GM23338 (cell line): ENCODE data around the gene TANGO2. TPM values are rescaled to one million over a fixed set of nuclear protein-coding genes. Genes with fewer than 3 reads are reported as not detected.

Experiments used
- ATAC-seq: fragments of 200-7000 bp; cut with Tn5 transposase; 3 replicates; pipeline ENCODE4 v1.9.1; 2020
- DNase-seq: peaks from one replicate; pipeline ENCODE4 v3.0.0-alpha.2; 2015; ENCODE audit warnings: low spot score
- H2AFZ ChIP-seq: fragments of 200-600 bp; sonication (generic); 2 replicates; pipeline ENCODE4 v1.8.0; 2016; ENCODE audit warnings: antibody characterized with exemption, mild to moderate bottlenecking, moderate library complexity
- H3F3A ChIP-seq: fragments of 200-600 bp; sonication (generic); replicated peaks from 2 replicates; pipeline ENCODE4 v1.8.0; 2017; ENCODE audit warnings: antibody characterized with exemption, mixed run types, low read depth
- H3K27ac ChIP-seq: fragments of 200-600 bp; sonication (generic); 2 replicates; pipeline ENCODE4 v1.6.1; 2016; ENCODE audit warnings: low read depth
- H3K27me3 ChIP-seq: fragments of 200-600 bp; sonication (generic); 2 replicates; pipeline ENCODE4 v1.8.0; 2016; ENCODE audit warnings: mild to moderate bottlenecking, mixed run types, moderate library complexity; ENCODE audit not compliant: insufficient read depth
- H3K36me3 ChIP-seq: fragments of 200-600 bp; sonication (generic); 2 replicates; pipeline ENCODE4 v1.8.0; 2016; ENCODE audit warnings: mild to moderate bottlenecking; ENCODE audit not compliant: insufficient read depth
- H3K4me1 ChIP-seq: fragments of 200-600 bp; sonication (generic); 2 replicates; pipeline ENCODE4 v1.8.0; 2016; ENCODE audit warnings: mild to moderate bottlenecking, moderate library complexity; ENCODE audit not compliant: insufficient read depth
- H3K4me2 ChIP-seq: fragments of 200-600 bp; sonication (generic); 2 replicates; pipeline ENCODE4 v1.7.1; 2017; ENCODE audit warnings: mixed run types
- H3K4me3 ChIP-seq: fragments of 200-600 bp; sonication (generic); 2 replicates; pipeline ENCODE4 v1.6.1; 2016; ENCODE audit warnings: mixed run types
- H3K79me2 ChIP-seq: fragments of 200-600 bp; sonication (generic); replicated peaks from 2 replicates; pipeline ENCODE4 v1.8.0; 2017; ENCODE audit warnings: mild to moderate bottlenecking; ENCODE audit not compliant: insufficient read depth
- H3K9me2 ChIP-seq: fragments of 200-600 bp; sonication (generic); 2 replicates; pipeline ENCODE4 v1.8.0; 2017; ENCODE audit not compliant: insufficient read depth
- H4K20me1 ChIP-seq: fragments of 200-600 bp; sonication (generic); replicated peaks from 2 replicates; pipeline ENCODE4 v1.8.0; 2017; ENCODE audit warnings: mild to moderate bottlenecking; ENCODE audit not compliant: insufficient read depth
- H3K27ac Mint-ChIP-seq: 2 replicates; pipeline ENCODE4 v1.8.0; 2020; ENCODE audit warnings: inconsistent platforms, mild to moderate bottlenecking, moderate library complexity, mixed read lengths
- H3K27me3 Mint-ChIP-seq: 3 replicates; pipeline ENCODE4 v1.8.0; 2022; ENCODE audit warnings: low read depth, mild to moderate bottlenecking, moderate library complexity, mixed read lengths, inconsistent platforms; ENCODE audit not compliant: insufficient read depth, poor library complexity
- H3K36me3 Mint-ChIP-seq: 3 replicates; pipeline ENCODE4 v1.8.0; 2021; ENCODE audit warnings: low read depth, mild to moderate bottlenecking, inconsistent platforms, moderate library complexity, mixed read lengths
- H3K4me1 Mint-ChIP-seq: 3 replicates; pipeline ENCODE4 v1.8.0; 2020; ENCODE audit warnings: mild to moderate bottlenecking, inconsistent platforms, mixed read lengths
- H3K4me3 Mint-ChIP-seq: 3 replicates; pipeline ENCODE4 v1.8.0; 2021; ENCODE audit warnings: moderate library complexity, mild to moderate bottlenecking, inconsistent platforms, mixed read lengths
- H3K9me3 Mint-ChIP-seq: 3 replicates; pipeline ENCODE4 v1.8.0; 2020; ENCODE audit warnings: moderate library complexity, mild to moderate bottlenecking, inconsistent platforms, mixed read lengths
- CREB1 ChIP-seq: fragments of 250-450 bp; sonication (Bioruptor Pico); IDR thresholded peaks from 2 replicates; pipeline ENCODE4 v1.5.0; 2020; ENCODE audit warnings: low read depth, mild to moderate bottlenecking, moderate library complexity
- CTCF ChIP-seq, 2 experiments: fragments of 200-600 bp in 1 of 2; sonication (generic) in 1 of 2; conservative IDR thresholded peaks; 2 replicates each; pipeline versions ENCODE4 v1.5.1 to v1.6.1; 2016 to 2017; ENCODE audit warnings: antibody characterized with exemption in 2 of 2, low read depth in 2 of 2, mild to moderate bottlenecking in 2 of 2, moderate library complexity in 1 of 2
- EZH2 ChIP-seq: fragments of 200-600 bp; sonication (generic); IDR thresholded peaks from one replicate; pipeline ENCODE4 v1.8.0; 2017; ENCODE audit warnings: antibody characterized with exemption, mild to moderate bottlenecking, low read depth; ENCODE audit not compliant: unreplicated experiment
- EZH2phosphoT487 ChIP-seq: fragments of 200-600 bp; sonication (generic); IDR thresholded peaks from one replicate; pipeline ENCODE4 v1.8.1; 2018; ENCODE audit warnings: antibody characterized with exemption; ENCODE audit not compliant: unreplicated experiment
- NANOG ChIP-seq: IDR thresholded peaks from 2 replicates; pipeline ENCODE4 v1.6.1; 2016; ENCODE audit warnings: antibody characterized with exemption, borderline replicate concordance
- REST ChIP-seq: IDR thresholded peaks from one replicate; pipeline ENCODE4 v1.6.1; 2018; ENCODE audit warnings: antibody characterized with exemption; ENCODE audit not compliant: unreplicated experiment
- ZNF114 ChIP-seq: fragments of 250-450 bp; sonication (Bioruptor Pico); IDR thresholded peaks from 2 replicates; pipeline ENCODE4 v1.5.0; 2020; ENCODE audit warnings: mild to moderate bottlenecking, moderate library complexity
- ZNF331 ChIP-seq: fragments of 250-450 bp; sonication (Bioruptor Pico); IDR thresholded peaks from 2 replicates; pipeline ENCODE4 v1.5.0; 2020; ENCODE audit warnings: low read depth, mild to moderate bottlenecking, moderate library complexity
- polyA plus RNA-seq: library from polyadenylated mRNA; unstranded; fragments of >200 nt; fragmentation: Nextera tagmentation; extraction: Ambion mirVana; gene quantifications from 2 replicates; pipeline ENCODE4 v1.2.1, GENCODE V29; 2016
- total RNA-seq: library from RNA; depleted of rRNA; stranded (reverse); fragments of >200 nt; shearing (Covaris generic); gene quantifications from 2 replicates; pipeline ENCODE4 v1.2.3, GENCODE V29; 2014
- TF ChIP-seq, protein P1 (sequence below): IDR thresholded peaks from 2 replicates; pipeline ENCODE4 v1.6.1; 2016; ENCODE audit warnings: antibody characterized with exemption

TANGO2 gene
- total and polyA plus RNA-seq, 2 experiments from 2014 or later = 6.9 to 15.0 TPM

- Histone ChIP-seq H3F3A (peaks cover 31% of the 10 kb centered on the region), H3K4me1 (peaks cover 12% of the 10 kb centered on the region; the same call in 1 of the 2 replicates), H3K4me2 (peak overlapping the region; percentile 43; the same call in 1 of the 2 replicates), H2AFZ (no peak overlapping the region), H3K4me3 (no peak overlapping the region), H3K27me3 (no peaks in the 10 kb centered on the region), H3K79me2 (peaks cover 82% of the 10 kb centered on the region), H3K27ac (peak overlapping the region; percentile 79; the same call in 1 of the 2 replicates), H4K20me1 (peaks cover 61% of the 10 kb centered on the region), H3K9me2 (no peaks in the 10 kb centered on the region), H3K36me3 (peaks cover 27% of the 10 kb centered on the region)
- TF ChIP-seq CTCF (conservative IDR thresholded peaks at IDR 0.05; ENCODE audit: low read depth in 2 of 2) (peak; percentile 66 to 75), REST (no peak), CREB1 (CRISPR knock-in tag) (peak; percentile 39; the same call in 1 of the 2 replicates)
- ATAC-seq = peak; percentile 82
- Mint-ChIP-seq H3K4me3 (peak overlapping the region; percentile 26; the same call in 2 of the 3 replicates), H3K27ac (peak overlapping the region; percentile 92), H3K4me1 (peaks cover 36% of the 10 kb centered on the region), H3K27me3 (peaks cover 37% of the 10 kb centered on the region), H3K36me3 (peaks cover 66% of the 10 kb centered on the region), H3K9me3 (no peaks in the 10 kb centered on the region; the same call in 2 of the 3 replicates)
- peak; percentile 89 for DNase-seq
These were observed 63.9 kb downstream of the TANGO2 start for GRCh38 chr22:20084547-20085413.

- Histone ChIP-seq H3K36me3 (peaks cover 36% of the 10 kb centered on the region), H3K79me2 (peaks cover 82% of the 10 kb centered on the region), H3K27me3 (no peaks in the 10 kb centered on the region), H2AFZ (no peak overlapping the region), H4K20me1 (peaks cover 61% of the 10 kb centered on the region), H3K27ac (peak overlapping the region; percentile 69; the same call in 1 of the 2 replicates), H3F3A (peaks cover 34% of the 10 kb centered on the region), H3K4me2 (no peak overlapping the region), H3K4me1 (peaks cover 12% of the 10 kb centered on the region; the same call in 1 of the 2 replicates), H3K9me2 (no peaks in the 10 kb centered on the region), H3K4me3 (no peak overlapping the region)
- H3K27me3 Mint-ChIP-seq = peaks cover 35% of the 10 kb centered on the region
- peaks cover 73% of the 10 kb centered on the region for H3K36me3 Mint-ChIP-seq
- ATAC-seq (no peak), DNase-seq (no peak)
- no peak overlapping the region for H3K4me3 Mint-ChIP-seq
- 0 out of 2 replicates have a peak overlapping the region, but pooled peaks have one; percentile 92 for H3K27ac Mint-ChIP-seq
- no peaks in the 10 kb centered on the region; the same call in 2 of the 3 replicates for H3K9me3 Mint-ChIP-seq
- peaks cover 36% of the 10 kb centered on the region for H3K4me1 Mint-ChIP-seq
- TF ChIP-seq CTCF (conservative IDR thresholded peaks at IDR 0.05; ENCODE audit: low read depth in 2 of 2) (no peak), EZH2 (no peak), NANOG (no peak), ZNF331 (CRISPR knock-in tag) (no peak), ZNF114 (no peak), EZH2phosphoT487 (no peak)
- TF ChIP-seq, protein P1, sequence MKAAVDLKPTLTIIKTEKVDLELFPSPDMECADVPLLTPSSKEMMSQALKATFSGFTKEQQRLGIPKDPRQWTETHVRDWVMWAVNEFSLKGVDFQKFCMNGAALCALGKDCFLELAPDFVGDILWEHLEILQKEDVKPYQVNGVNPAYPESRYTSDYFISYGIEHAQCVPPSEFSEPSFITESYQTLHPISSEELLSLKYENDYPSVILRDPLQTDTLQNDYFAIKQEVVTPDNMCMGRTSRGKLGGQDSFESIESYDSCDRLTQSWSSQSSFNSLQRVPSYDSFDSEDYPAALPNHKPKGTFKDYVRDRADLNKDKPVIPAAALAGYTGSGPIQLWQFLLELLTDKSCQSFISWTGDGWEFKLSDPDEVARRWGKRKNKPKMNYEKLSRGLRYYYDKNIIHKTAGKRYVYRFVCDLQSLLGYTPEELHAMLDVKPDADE = no peak
These were observed 64.7 kb downstream of the TANGO2 start for GRCh38 chr22:20085651-20086050.
